GM19238 (cell line): ENCODE data around the gene DCT.
"Not testable (repeated sequence)": the region's sequence is repeated elsewhere in the genome, so short reads cannot be mapped to it uniquely, and the experiment has no call there.

Experiments used
- DNase-seq: peaks from one replicate; pipeline ENCODE4 v3.0.0; 2011; ENCODE audit warnings: low spot score; ENCODE audit not compliant: insufficient read length

DCT gene

GRCh38 chr13:94479616-94480015 is at the start of gene DCT:
Gene DCT (minus strand): TSS chr13:94479682. CDS start chr13:94479255, 427 bp downstream.
- no peak for DNase-seq

GRCh38 chr13:94526956-94527355 is 47.5 kb upstream of the DCT start:
- not testable (repeated sequence) for DNase-seq

- DNase-seq = no peak
Observed at GRCh38 chr13:94525781-94526180, 46.3 kb upstream of the DCT start.

- DNase-seq = no peak
Observed at GRCh38 chr13:94524407-94524806, 44.9 kb upstream of the DCT start.

DNA sequence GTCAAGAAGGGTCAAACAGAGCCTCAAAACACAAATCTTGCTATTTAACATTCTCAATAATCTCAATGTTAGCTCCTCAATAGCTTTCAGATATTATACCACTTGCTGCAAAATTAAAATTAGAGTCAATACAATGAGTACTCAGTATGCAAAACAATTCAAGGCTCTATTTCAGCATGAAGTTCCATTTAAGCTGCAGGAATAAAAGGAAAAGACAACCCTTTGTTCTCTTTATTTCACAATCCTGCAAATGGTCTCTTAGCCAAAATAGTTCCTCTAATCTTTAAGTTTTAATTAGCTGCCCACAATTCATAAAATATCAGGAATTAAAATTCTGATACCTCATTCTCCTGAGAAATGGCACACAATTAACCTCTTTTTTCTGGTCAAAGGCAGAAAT is 40.5 kb upstream of the DCT start:
- no peak for DNase-seq

GRCh38 chr13:94516456-94516855 is 37.0 kb upstream of the DCT start:
- DNase-seq = no peak

GRCh38 chr13:94515911-94516310 is 36.4 kb upstream of the DCT start:
- DNase-seq = no peak

DNA sequence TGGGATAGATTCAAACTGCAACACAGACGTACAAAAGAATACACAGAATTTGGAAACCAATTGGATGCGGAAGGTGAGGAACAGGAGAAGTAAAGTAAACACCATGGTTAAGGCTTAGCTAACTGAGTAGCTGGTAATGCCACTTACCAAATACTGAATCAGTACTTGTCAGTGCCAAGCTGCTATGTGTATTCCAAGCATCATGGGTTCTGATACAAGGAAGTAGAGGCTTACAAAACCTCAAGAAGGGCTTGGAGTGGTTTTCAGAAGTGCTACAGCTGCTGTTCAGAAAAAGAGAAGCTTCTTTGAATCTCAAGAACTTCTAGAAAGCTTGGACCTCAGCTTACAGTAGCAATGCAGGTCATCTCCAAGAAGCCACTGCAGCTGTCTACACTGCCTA is 35.9 kb upstream of the DCT start:
- no peak for DNase-seq

GRCh38 chr13:94513026-94513425 is 33.5 kb upstream of the DCT start:
- DNase-seq = no peak

- no peak for DNase-seq
Observed at GRCh38 chr13:94505730-94506129, 26.2 kb upstream of the DCT start.

DNA sequence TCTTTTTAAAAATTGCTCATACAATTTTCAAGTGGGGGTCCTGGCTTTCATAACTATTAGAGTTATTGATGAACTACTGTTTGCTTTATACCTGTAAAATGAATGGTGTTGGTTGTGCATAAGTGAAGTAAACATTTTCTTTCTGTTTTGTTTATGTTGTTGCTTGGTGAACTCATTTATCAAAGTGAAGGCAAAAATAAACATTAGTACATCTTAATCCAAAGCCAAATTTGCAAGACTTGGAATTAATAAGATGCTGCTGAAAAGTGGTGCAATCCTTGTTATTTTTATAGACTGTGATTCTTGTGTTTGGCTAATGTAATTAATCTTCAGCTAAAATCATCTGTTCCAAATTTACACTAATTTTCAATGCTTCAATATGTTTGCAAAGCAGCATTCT is 24.4 kb upstream of the DCT start:
- DNase-seq = no peak

DNA sequence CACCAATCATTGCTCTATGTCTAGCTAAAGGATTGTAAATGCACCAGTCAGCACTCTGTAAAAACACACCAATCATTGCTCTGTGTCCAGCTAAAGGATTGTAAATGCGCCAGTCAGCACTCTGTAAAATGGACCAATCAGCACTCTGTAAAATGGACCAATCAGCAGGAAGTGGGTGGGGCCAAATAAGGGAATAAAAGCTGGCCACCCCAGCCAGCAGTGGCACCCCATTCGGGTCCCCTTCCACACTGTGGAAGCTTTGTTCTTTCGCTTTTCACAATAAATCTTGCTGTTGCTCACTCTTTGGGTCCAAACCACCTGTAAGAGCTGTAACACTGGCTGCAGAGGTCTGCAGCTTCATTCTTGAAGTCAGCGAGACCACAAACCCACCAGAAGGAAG is 19.3 kb upstream of the DCT start:
- not testable (repeated sequence) for DNase-seq

DNA sequence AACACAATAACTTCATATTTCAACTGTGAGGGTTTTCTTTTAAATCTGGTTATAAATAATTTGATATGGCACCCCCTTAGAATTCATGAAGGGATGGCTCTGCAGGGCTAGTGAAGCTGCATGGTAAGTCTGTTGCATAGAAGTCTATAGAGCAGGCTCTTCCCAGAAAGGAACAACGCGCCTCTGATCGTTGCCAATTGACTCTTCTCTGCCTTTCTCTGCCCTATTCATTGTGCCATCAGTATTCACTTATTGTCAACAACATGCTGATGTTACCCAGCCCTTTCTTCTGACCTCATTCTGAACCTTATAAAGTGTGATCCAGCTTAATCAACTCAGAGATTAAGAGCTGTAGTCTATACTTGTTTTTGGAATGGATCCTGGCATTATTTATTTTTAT is 16.3 kb upstream of the DCT start:
- no peak for DNase-seq

GRCh38 chr13:94494026-94494425 is 14.5 kb upstream of the DCT start:
- DNase-seq = no peak

DNA sequence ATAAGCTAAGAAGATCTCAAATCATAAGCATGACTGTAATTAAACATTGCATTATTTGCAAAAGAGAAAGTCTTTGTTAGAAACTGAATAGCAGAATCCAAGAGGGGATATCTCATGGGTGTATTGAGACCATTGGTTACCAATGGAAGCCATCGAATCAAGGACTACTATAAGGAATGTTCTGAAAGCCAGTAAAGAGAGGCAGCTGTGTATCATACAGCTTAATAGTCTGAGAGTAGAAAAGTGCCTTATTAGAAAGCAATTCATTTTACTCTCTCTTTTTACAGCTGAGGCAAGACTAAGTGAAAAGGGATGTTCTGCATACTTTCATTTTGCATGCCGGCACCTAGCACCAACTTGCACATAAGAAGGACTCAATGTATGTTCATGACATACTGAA is 7.6 kb upstream of the DCT start:
- no peak for DNase-seq

DNA sequence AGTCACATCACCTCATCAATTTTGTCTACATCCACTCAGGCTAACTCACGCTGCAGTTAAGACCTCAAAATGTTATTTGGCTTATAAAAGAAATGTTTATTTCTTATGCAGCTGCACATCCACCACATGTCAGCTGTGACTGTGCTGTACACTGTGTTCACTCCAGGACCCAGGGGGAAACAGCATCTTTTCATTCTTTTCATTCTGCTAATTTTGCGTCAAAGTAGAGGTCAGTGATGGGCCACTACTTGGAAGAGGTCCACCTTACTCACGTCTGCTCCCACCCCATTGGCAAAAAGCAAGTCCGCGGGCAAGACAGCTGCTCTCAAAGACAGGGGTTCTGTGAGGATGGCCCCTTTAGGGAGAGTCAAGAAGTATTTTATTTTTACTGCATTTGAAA is 4.5 kb upstream of the DCT start:
- no peak for DNase-seq

- no peak for DNase-seq
Observed at GRCh38 chr13:94481941-94482340, 2.5 kb upstream of the DCT start.

GRCh38 chr13:94480672-94481145 is 1.2 kb upstream of the DCT start:
- DNase-seq = no peak

- DNase-seq = no peak
Observed at GRCh38 chr13:94478913-94479312, 569 bp downstream of the DCT start.

DNA sequence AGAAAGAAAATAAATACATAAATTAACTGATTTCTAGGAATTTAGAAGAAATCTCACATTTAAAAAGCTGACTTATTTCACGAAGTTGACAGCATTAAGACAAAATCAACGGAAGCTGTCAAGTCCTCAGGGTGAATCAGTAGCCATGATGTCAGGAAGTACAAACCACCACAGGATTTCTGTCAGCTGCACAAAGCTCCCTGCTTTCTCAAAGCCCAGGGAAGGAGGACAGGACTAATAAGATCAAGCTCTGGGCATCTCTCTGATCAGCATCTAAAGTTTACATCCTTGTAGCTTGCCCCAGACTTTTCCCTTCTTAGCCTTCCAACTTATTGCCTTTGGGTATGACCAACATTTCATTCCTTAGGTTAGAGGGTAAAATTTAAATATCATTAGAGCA is 9.4 kb downstream of the DCT start:
- DNase-seq = no peak

- no peak for DNase-seq
Observed at GRCh38 chr13:94464771-94465170, 14.7 kb downstream of the DCT start.

DNA sequence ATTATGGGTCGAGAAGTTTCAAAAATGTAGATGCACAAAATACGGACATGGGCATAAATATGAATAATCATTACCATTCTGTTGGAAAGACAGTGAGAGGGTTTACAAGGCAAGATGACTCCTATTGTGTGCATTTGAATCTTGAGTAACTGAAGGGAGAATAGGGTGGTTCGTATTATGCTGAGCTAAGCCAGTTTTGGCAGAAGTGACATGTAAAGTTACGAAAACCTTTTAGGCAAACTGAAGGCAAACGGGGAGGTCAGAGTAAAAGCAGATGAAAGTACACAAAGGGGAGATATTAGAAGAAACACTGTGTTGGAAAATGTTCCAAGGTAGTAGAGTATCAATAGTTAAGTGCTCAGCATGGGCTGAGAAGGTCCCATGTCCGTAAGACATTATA is 16.8 kb downstream of the DCT start:
- no peak for DNase-seq

DNA sequence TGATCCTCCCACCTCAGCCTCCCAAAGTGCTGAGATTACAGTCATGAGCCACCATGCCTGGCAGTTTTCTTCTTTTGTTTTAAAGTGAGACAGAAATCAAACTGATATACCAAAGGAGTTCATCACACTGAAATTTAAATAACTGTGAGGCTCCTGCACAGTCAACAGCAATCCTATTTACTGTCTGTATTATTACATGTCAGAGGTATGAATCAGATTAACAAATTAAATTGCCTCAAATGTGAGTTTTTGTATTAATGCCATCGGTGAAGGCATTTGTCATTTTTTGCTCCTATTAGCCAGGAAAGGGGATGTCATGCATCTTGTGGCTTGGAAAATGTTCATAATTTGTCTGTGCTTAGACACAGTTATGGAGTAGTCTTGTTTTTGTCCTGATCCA is 20.4 kb downstream of the DCT start:
- no peak for DNase-seq

GRCh38 chr13:94455414-94455813 is 24.1 kb downstream of the DCT start:
- no peak for DNase-seq
